Heart left ventricle (tissue), 16 donors: ENCODE data around the gene CAPN11. TPM values are rescaled to one million over a fixed set of nuclear protein-coding genes. Genes with fewer than 3 reads are reported as not detected.

Experiments used
- ATAC-seq, 4 donors: fragments of 200-7000 bp; cut with Tn5 transposase; one replicate each; pipeline ENCODE4 v1.9.1; 2020 to 2022; ENCODE audit warnings: moderate library complexity in 4 of 4, mild to moderate bottlenecking in 3 of 4, moderate number of reproducible peaks in 1 of 4
- DNase-seq, 5 donors: peaks; one replicate each; pipeline ENCODE4 v3.0.0-alpha.2; 2020
- H3K27ac ChIP-seq, 12 donors: fragments of 200-600 bp; sonication (generic) in 4 of 12; one replicate each; pipeline versions ENCODE4 v1.5.0 to v1.8.0; 2016 to 2022; ENCODE audit warnings: mild to moderate bottlenecking in 2 of 12
- H3K27me3 ChIP-seq, 9 donors: fragments of 200-600 bp; sonication (generic) in 2 of 9; one replicate each; pipeline versions ENCODE4 v1.5.1 to v1.8.0; 2016 to 2022; ENCODE audit warnings: mild to moderate bottlenecking in 3 of 9
- H3K36me3 ChIP-seq, 9 donors: fragments of 200-600 bp; sonication (generic) in 2 of 9; one replicate each; pipeline versions ENCODE4 v1.5.0 to v1.8.0; 2018 to 2022; ENCODE audit warnings: mild to moderate bottlenecking in 2 of 9
- H3K4me1 ChIP-seq, 12 donors: fragments of 200-600 bp; sonication (generic) in 4 of 12; one replicate each; pipeline versions ENCODE4 v1.5.0 to v1.8.0; 2016 to 2022; ENCODE audit warnings: mild to moderate bottlenecking in 3 of 12
- H3K4me3 ChIP-seq, 12 donors: fragments of 200-600 bp; sonication (generic) in 4 of 12; one replicate each; pipeline versions ENCODE4 v1.5.0 to v1.8.0; 2017 to 2022; ENCODE audit warnings: mild to moderate bottlenecking in 9 of 12, moderate library complexity in 4 of 12
- H3K9me3 ChIP-seq, 12 donors: fragments of 200-600 bp; sonication (generic) in 4 of 12; one replicate each; pipeline versions ENCODE4 v1.5.0 to v1.8.0; 2016 to 2022; ENCODE audit warnings: mild to moderate bottlenecking in 1 of 12
- POLR2A ChIP-seq, 2 donors: fragments of 450-650 bp; IDR thresholded peaks; one replicate each; pipeline ENCODE4 v1.6.1; 2017; ENCODE audit warnings: antibody characterized with exemption in 2 of 2, mild to moderate bottlenecking in 2 of 2, moderate library complexity in 2 of 2
- WGBS, 4 donors: extraction: QIAGEN DNeasy Blood & Tissue Kit in 2 of 4; methylation state at CpG; one replicate each; pipeline versions ENCODE4 v1.1.5 to v1.1.7; 2013 to 2018; 5-methylcytosine and 5-hydroxymethylcytosine counted together
- intact Hi-C, 10 donors: fragments of 100-400 bp; cut with DNase I; formaldehyde crosslinking; loops; one replicate each; pipeline versions ENCODE4 v1.11.1 to v1.14.2; 2022
- polyA plus RNA-seq, 2 donors: library from polyadenylated mRNA; stranded (reverse); fragments of 200-250 nt; gene quantifications; one replicate each; pipeline ENCODE4 v1.2.3, GENCODE V29; 2013
- total RNA-seq, 9 donors: library from RNA; depleted of rRNA in 2 of 9; stranded (reverse); fragments of >200 nt in 2 of 9; fragmentation: NEBNext Ultra II Directional in 3 of 9; extraction: Animal tissue kit (Norgen Biotek cat#: 25700) in 3 of 9; gene quantifications; one replicate each; pipeline versions ENCODE4 v1.1.0 to v1.2.4, GENCODE V29; 2016 to 2023
- TF ChIP-seq, protein P1 (sequence below), 12 donors: fragments of 200-600 bp; sonication (generic) in 4 of 12; IDR thresholded peaks; one replicate each; pipeline versions ENCODE4 v1.5.0 to v1.8.0; 2018 to 2022; ENCODE audit warnings: antibody characterized with exemption in 12 of 12, mild to moderate bottlenecking in 5 of 12
- donor health status: ischemic (EF 13 %, LVEDD 7.1; RV severe dilation, severe dysfunction).
- donor health status: healthy with polysubstance abuse.
- donor health status: DM: no; HTN: yes; CAD: no.
- donor health status: DM: no; HTN: no; CAD: no.
- donor health status: ischemic (EF 25% LVEDD 6.9; RV normal size, moderate dysfunction).
- donor health status: ischemic (EF 25% LVEDD 5.7; RV mildly dilated, moderate dysfunction).
- donor health status: healthy.
- donor health status: DM: yes; HTN: yes; CAD: no.
- donor health status: ischemic (EF 35%, LVEDD 5.7; RV mildly dilated, moderate dysfunction).
- donor health status: nonischemic (EF 11% LVEDD 7.7; RV severe dilation, severe dysfunction).
- donor health status: DM: yes; HTN: yes; CAD: no.
- donor health status: PGD.
- donor health status: ischemic (EF 29% LVEDD 5.4; RV normal size, mild dysfunction).
- donor health status: nonischemic (EF 23%, LVEDD 6.1; RV moderate dilation, normal function).

CAPN11 gene
- total and polyA plus RNA-seq, 11 donors: 0.08 to 1.8 (median 0.38) TPM; not detected in 3

DNA sequence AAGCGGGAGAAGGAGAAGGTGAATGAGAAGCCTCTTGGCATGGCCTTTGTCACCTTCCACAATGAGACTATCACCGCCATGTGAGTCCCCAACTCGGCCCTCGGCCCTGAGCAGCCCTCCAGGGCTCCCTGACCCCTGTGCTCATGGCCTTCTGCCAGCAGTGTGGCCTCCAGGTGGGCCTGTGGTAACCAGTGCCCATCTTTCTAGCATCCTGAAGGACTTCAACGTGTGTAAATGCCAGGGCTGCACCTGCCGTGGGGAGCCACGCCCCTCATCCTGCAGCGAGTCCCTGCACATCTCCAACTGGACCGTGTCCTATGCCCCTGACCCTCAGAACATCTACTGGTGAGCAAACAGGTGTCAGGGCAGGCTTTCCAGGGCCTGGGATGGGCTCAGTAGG, 10.3 kb upstream of the CAPN11 start:
- ATAC-seq (no peak), DNase-seq (no peak)
- 82 to 91% (median 87%) methylated on average over 8 to 9 of the region's 9 CpGs for WGBS, 4 donors
- Histone ChIP-seq H3K4me1 (peaks cover 0 to 18% (median 6%) of the 10 kb centered on the region in 12 donors), H3K27me3 (no peaks in the 10 kb centered on the region), H3K4me3 (no peak overlapping the region), H3K9me3 (no peaks in the 10 kb centered on the region), H3K36me3 (peaks cover 0 to 76% (median 58%) of the 10 kb centered on the region in 9 donors), H3K27ac (no peak overlapping the region)
- intact Hi-C loops: no loop called here
- TF ChIP-seq, protein P1, sequence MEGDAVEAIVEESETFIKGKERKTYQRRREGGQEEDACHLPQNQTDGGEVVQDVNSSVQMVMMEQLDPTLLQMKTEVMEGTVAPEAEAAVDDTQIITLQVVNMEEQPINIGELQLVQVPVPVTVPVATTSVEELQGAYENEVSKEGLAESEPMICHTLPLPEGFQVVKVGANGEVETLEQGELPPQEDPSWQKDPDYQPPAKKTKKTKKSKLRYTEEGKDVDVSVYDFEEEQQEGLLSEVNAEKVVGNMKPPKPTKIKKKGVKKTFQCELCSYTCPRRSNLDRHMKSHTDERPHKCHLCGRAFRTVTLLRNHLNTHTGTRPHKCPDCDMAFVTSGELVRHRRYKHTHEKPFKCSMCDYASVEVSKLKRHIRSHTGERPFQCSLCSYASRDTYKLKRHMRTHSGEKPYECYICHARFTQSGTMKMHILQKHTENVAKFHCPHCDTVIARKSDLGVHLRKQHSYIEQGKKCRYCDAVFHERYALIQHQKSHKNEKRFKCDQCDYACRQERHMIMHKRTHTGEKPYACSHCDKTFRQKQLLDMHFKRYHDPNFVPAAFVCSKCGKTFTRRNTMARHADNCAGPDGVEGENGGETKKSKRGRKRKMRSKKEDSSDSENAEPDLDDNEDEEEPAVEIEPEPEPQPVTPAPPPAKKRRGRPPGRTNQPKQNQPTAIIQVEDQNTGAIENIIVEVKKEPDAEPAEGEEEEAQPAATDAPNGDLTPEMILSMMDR (IDR thresholded peaks at IDR 0.05): no peak
- no peak for TF ChIP-seq POLR2A (IDR thresholded peaks at IDR 0.05)

DNA sequence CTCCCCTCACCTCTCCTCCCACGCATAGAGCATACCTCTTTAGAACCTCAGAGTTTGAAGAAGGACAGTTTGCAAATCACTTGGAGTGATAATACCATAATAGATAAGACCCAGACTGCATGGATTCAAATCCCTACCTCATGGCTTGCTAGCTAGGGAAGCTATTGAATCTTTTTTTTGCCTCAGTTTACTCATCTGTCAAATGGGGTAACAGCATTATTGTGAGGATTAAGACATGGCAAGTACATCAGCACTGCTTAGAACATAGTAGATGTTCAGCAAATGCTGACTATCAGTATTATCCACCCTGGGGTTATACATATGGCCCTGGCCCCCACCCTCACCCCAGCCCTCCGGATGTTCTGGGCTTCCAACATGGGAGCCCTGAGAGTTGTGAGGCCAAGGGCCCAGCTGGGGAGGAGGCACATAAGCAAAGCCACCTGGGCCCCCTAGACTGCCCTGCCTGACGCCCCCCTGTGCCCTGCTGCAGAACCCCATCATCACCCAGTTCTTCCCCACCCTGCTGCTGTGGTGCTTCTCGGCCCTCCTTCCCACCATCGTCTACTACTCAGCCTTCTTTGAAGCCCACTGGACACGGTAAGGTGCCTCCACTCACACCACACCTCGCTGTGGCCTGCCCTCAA, 9.1 kb upstream of the CAPN11 start:
- H3K4me1 ChIP-seq: peaks cover 0 to 18% (median 6%) of the 10 kb centered on the region in 12 donors
- H3K9me3 ChIP-seq: no peaks in the 10 kb centered on the region
- no peak overlapping the region for H3K4me3 ChIP-seq
- intact Hi-C loops: loop anchor here in 6 of 10 donors (1.0 to 10.0 kb wide), 6 partner anchors 49 to 193 kb away; partner anchors contain the start of gene SPATS1 (in 1 of the 6)
- H3K27ac ChIP-seq: no peak overlapping the region
- TF ChIP-seq, protein P1 (IDR thresholded peaks at IDR 0.05): no peak
- no peak for TF ChIP-seq POLR2A (IDR thresholded peaks at IDR 0.05)
- ATAC-seq (no peak), DNase-seq (no peak)
- H3K36me3 ChIP-seq: peaks cover 0 to 71% (median 51%) of the 10 kb centered on the region in 9 donors
- H3K27me3 ChIP-seq: no peaks in the 10 kb centered on the region
- WGBS, 4 donors: 78 to 93% (median 91%) methylated on average over 7 of the region's 7 CpGs

DNA sequence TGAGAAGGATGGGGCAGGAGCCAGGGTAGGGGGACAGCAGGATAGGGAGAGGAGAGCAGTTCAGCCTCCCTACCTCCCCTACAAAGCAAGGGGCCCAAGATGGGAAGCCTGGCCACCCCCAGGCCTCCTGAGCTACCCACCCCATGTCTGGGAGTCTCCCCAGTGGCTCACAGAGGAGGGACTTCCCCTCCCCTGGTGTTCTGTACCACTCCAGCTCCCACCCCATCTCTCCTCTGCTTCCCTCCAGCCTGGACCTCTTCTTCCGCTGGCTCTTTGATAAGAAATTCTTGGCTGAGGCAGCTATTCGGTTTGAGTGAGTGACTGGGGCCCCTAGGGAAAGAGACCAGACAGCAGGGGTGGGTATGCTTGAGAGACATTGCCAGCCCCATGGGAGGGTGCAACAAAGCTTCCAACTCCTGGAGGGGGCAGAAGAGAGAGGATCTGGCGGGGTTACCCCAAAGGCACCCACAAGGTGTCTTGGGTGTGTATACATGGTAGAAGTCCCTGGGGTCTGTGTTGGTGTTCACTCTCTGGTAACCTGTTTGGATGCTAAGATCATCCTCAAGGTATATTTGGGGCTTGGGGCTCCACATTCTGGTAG, 8.2 kb upstream of the CAPN11 start:
- intact Hi-C loops: loop anchor here in 6 of 10 donors (1.0 to 10.0 kb wide), 6 partner anchors 50 to 192 kb away; partner anchors contain the start of gene SPATS1 (in 1 of the 6)
- no peaks in the 10 kb centered on the region for H3K27me3 ChIP-seq
- TF ChIP-seq POLR2A (IDR thresholded peaks at IDR 0.05): no peak
- TF ChIP-seq, protein P1 (IDR thresholded peaks at IDR 0.05): no peak
- H3K9me3 ChIP-seq: no peaks in the 10 kb centered on the region
- H3K4me3 ChIP-seq: no peak overlapping the region
- H3K27ac ChIP-seq: no peak overlapping the region
- WGBS, 4 donors: 50 to 53% (median 52%) methylated on average over 3 of the region's 3 CpGs
- ATAC-seq (peak in 2 of 4 donors; percentile 12 to 27), DNase-seq (no peak)
- peaks cover 0 to 18% (median 6%) of the 10 kb centered on the region in 12 donors for H3K4me1 ChIP-seq
- peaks cover 0 to 62% (median 45%) of the 10 kb centered on the region in 9 donors for H3K36me3 ChIP-seq
